T-helper 2 cell treated with Interferon-gamma antibody and Interleukin-4, amounts not matched to agents 5 μg/mL and 100 μg/mL, for 36 hours (primary cell): Measurements from ENCODE around the gene ZNF436.

ENCODE experiments used
- DNase-seq: peaks from one replicate; pipeline ENCODE4 v3.0.0; 2021; ENCODE audit warnings: low spot score
- H3K27ac Mint-ChIP-seq: one replicate; pipeline ENCODE4 v1.8.0; 2021; ENCODE audit warnings: mild to moderate bottlenecking, mixed read lengths
- H3K27me3 Mint-ChIP-seq: one replicate; pipeline ENCODE4 v1.8.0; 2021; ENCODE audit warnings: low read depth, mixed read lengths
- H3K36me3 Mint-ChIP-seq: one replicate; pipeline ENCODE4 v1.8.0; 2021; ENCODE audit warnings: low read depth, mixed read lengths
- H3K4me1 Mint-ChIP-seq: one replicate; pipeline ENCODE4 v1.8.0; 2021; ENCODE audit warnings: low read depth, mixed read lengths
- H3K4me3 Mint-ChIP-seq: one replicate; pipeline ENCODE4 v1.8.0; 2022; ENCODE audit warnings: mild to moderate bottlenecking, moderate library complexity, mixed read lengths
- H3K9me3 Mint-ChIP-seq: one replicate; pipeline ENCODE4 v1.8.0; 2021; ENCODE audit warnings: mixed read lengths

ZNF436 gene

GRCh38 chr1:23399229-23399628 is 29.6 kb upstream of the ZNF436 start:
- Mint-ChIP-seq H3K4me3 (no peak overlapping the region), H3K27me3 (no peaks in the 10 kb centered on the region), H3K36me3 (peaks cover 5% of the 10 kb centered on the region), H3K27ac (no peak overlapping the region), H3K4me1 (peaks cover 8% of the 10 kb centered on the region), H3K9me3 (no peaks in the 10 kb centered on the region)
- no peak for DNase-seq

- peaks cover 5% of the 10 kb centered on the region for H3K36me3 Mint-ChIP-seq
- DNase-seq = no peak
- no peaks in the 10 kb centered on the region for H3K9me3 Mint-ChIP-seq
- no peaks in the 10 kb centered on the region for H3K27me3 Mint-ChIP-seq
- peaks cover 4% of the 10 kb centered on the region for H3K4me1 Mint-ChIP-seq
- no peak overlapping the region for H3K4me3 Mint-ChIP-seq
- H3K27ac Mint-ChIP-seq = no peak overlapping the region
These were observed 28.3 kb upstream of the ZNF436 start for GRCh38 chr1:23397908-23398307.

GRCh38 chr1:23396380-23396779 is 26.7 kb upstream of the ZNF436 start:
- Mint-ChIP-seq H3K4me1 (peaks cover 4% of the 10 kb centered on the region), H3K27ac (no peak overlapping the region), H3K9me3 (no peaks in the 10 kb centered on the region), H3K4me3 (no peak overlapping the region), H3K36me3 (peaks cover 2% of the 10 kb centered on the region), H3K27me3 (no peaks in the 10 kb centered on the region)
- no peak for DNase-seq

- peaks cover 2% of the 10 kb centered on the region for H3K36me3 Mint-ChIP-seq
- no peaks in the 10 kb centered on the region for H3K9me3 Mint-ChIP-seq
- H3K27ac Mint-ChIP-seq = no peak overlapping the region
- H3K4me1 Mint-ChIP-seq = peaks cover 4% of the 10 kb centered on the region
- H3K27me3 Mint-ChIP-seq = no peaks in the 10 kb centered on the region
- H3K4me3 Mint-ChIP-seq = no peak overlapping the region
- DNase-seq = no peak
These were observed 26.2 kb upstream of the ZNF436 start for GRCh38 chr1:23395849-23396248.

- H3K9me3 Mint-ChIP-seq = no peaks in the 10 kb centered on the region
- H3K27me3 Mint-ChIP-seq = no peaks in the 10 kb centered on the region
- no peak overlapping the region for H3K27ac Mint-ChIP-seq
- H3K4me3 Mint-ChIP-seq = no peak overlapping the region
- DNase-seq = no peak
- peaks cover 2% of the 10 kb centered on the region for H3K36me3 Mint-ChIP-seq
- peaks cover 4% of the 10 kb centered on the region for H3K4me1 Mint-ChIP-seq
These were observed 25.6 kb upstream of the ZNF436 start for GRCh38 chr1:23395154-23395724.

GRCh38 chr1:23394684-23395083 is 25.0 kb upstream of the ZNF436 start:
- no peak overlapping the region for H3K27ac Mint-ChIP-seq

GRCh38 chr1:23394181-23394580 is 24.5 kb upstream of the ZNF436 start:
- Mint-ChIP-seq H3K27ac (no peak overlapping the region), H3K27me3 (no peaks in the 10 kb centered on the region), H3K36me3 (peaks cover 2% of the 10 kb centered on the region), H3K9me3 (no peaks in the 10 kb centered on the region), H3K4me3 (no peak overlapping the region), H3K4me1 (peaks cover 4% of the 10 kb centered on the region)
- DNase-seq = no peak

More at GRCh38 chr1:23394684-23395083, 25.0 kb upstream of the ZNF436 start:
- no peaks in the 10 kb centered on the region for H3K9me3 Mint-ChIP-seq
- H3K36me3 Mint-ChIP-seq = peaks cover 2% of the 10 kb centered on the region
- H3K27me3 Mint-ChIP-seq = no peaks in the 10 kb centered on the region
- peaks cover 4% of the 10 kb centered on the region for H3K4me1 Mint-ChIP-seq
- H3K4me3 Mint-ChIP-seq = no peak overlapping the region
- DNase-seq = no peak

- peaks cover 4% of the 10 kb centered on the region for H3K4me1 Mint-ChIP-seq
These were observed 24.1 kb upstream of the ZNF436 start for GRCh38 chr1:23393706-23394105.

GRCh38 chr1:23392125-23392855 is 22.7 kb upstream of the ZNF436 start:
- peaks cover 2% of the 10 kb centered on the region for H3K36me3 Mint-ChIP-seq
- H3K27ac Mint-ChIP-seq = no peak overlapping the region
- DNase-seq = no peak
- no peak overlapping the region for H3K4me3 Mint-ChIP-seq
- H3K27me3 Mint-ChIP-seq = no peaks in the 10 kb centered on the region
- peaks cover 4% of the 10 kb centered on the region for H3K4me1 Mint-ChIP-seq
- no peaks in the 10 kb centered on the region for H3K9me3 Mint-ChIP-seq

More at GRCh38 chr1:23393706-23394105, 24.1 kb upstream of the ZNF436 start:
- no peaks in the 10 kb centered on the region for H3K27me3 Mint-ChIP-seq
- no peak overlapping the region for H3K4me3 Mint-ChIP-seq
- no peak overlapping the region for H3K27ac Mint-ChIP-seq
- DNase-seq = no peak
- no peaks in the 10 kb centered on the region for H3K9me3 Mint-ChIP-seq
- peaks cover 2% of the 10 kb centered on the region for H3K36me3 Mint-ChIP-seq

- Mint-ChIP-seq H3K36me3 (no peaks in the 10 kb centered on the region), H3K9me3 (no peaks in the 10 kb centered on the region), H3K4me1 (no peaks in the 10 kb centered on the region), H3K4me3 (no peak overlapping the region), H3K27ac (no peak overlapping the region), H3K27me3 (no peaks in the 10 kb centered on the region)
- DNase-seq = no peak
These were observed 20.2 kb upstream of the ZNF436 start for GRCh38 chr1:23389837-23390321.

GRCh38 chr1:23387494-23387893 is 17.9 kb upstream of the ZNF436 start:
- Mint-ChIP-seq H3K4me1 (no peaks in the 10 kb centered on the region), H3K4me3 (no peak overlapping the region), H3K36me3 (no peaks in the 10 kb centered on the region), H3K9me3 (no peaks in the 10 kb centered on the region), H3K27ac (no peak overlapping the region), H3K27me3 (no peaks in the 10 kb centered on the region)
- DNase-seq = no peak

GRCh38 chr1:23385119-23385621 is 15.5 kb upstream of the ZNF436 start:
- Mint-ChIP-seq H3K36me3 (no peaks in the 10 kb centered on the region), H3K4me3 (no peak overlapping the region), H3K9me3 (no peaks in the 10 kb centered on the region), H3K4me1 (no peaks in the 10 kb centered on the region), H3K27me3 (no peaks in the 10 kb centered on the region), H3K27ac (no peak overlapping the region)
- DNase-seq = no peak

GRCh38 chr1:23384312-23385058 is 14.8 kb upstream of the ZNF436 start:
- Mint-ChIP-seq H3K4me3 (no peak overlapping the region), H3K9me3 (no peaks in the 10 kb centered on the region), H3K4me1 (no peaks in the 10 kb centered on the region), H3K27me3 (no peaks in the 10 kb centered on the region), H3K36me3 (no peaks in the 10 kb centered on the region), H3K27ac (no peak overlapping the region)
- no peak for DNase-seq
